IMR-90 (cell line): ENCODE data around the gene NT5C3B. TPM values are rescaled to one million over a fixed set of nuclear protein-coding genes. Genes with fewer than 3 reads are reported as not detected.

ENCODE experiments used
- ATAC-seq: fragments of 200-7000 bp; cut with Tn5 transposase; 2 replicates; pipeline ENCODE4 v1.9.1; 2020; ENCODE audit warnings: low read depth, mild to moderate bottlenecking, moderate library complexity
- BruUV-seq: library from RNA; stranded (reverse); fragments of 400-500 nt; replicated peaks from 2 replicates; lab custom pipeline; 2021; lab: Mats Ljungman, UMichigan
- CTCF ChIA-PET: fragments of 300-600 bp; formaldehyde crosslinking; extraction: SDS; loops from one replicate; lab custom pipeline; 2021; ENCODE audit warnings: antibody characterized with exemption; lab: Yijun Ruan, JAX
- POLR2A ChIA-PET: fragments of 300-600 bp; sonication (Branson Sonifier 250); formaldehyde crosslinking; loops from one replicate; lab custom pipeline; 2022; ENCODE audit warnings: antibody characterized with exemption; ENCODE audit not compliant: unreplicated experiment; lab: Charles Lee
- DNase-seq: peaks from one replicate; pipeline ENCODE4 v3.0.0; 2013
- H2AFZ ChIP-seq: replicated peaks from 2 replicates; pipeline ENCODE3; 2013; ENCODE audit warnings: low read length, mild to moderate bottlenecking; ENCODE audit not compliant: poor library complexity
- H2AK5ac ChIP-seq: 2 replicates; pipeline ENCODE4 v1.6.1; 2013; ENCODE audit warnings: low read depth, low read length, inconsistent platforms
- H2AK9ac ChIP-seq: replicated peaks from 2 replicates; pipeline ENCODE3; 2013; ENCODE audit warnings: mild to moderate bottlenecking, low read depth, low read length, moderate library complexity; ENCODE audit not compliant: poor library complexity
- H2BK120ac ChIP-seq: 2 replicates; pipeline ENCODE4 v1.6.1; 2013; ENCODE audit warnings: low read depth, low read length, inconsistent platforms
- H2BK15ac ChIP-seq: 3 replicates; pipeline ENCODE4 v1.6.1; 2013; ENCODE audit warnings: low read depth, low read length, inconsistent platforms
- H2BK20ac ChIP-seq: 2 replicates; pipeline ENCODE4 v1.6.1; 2013; ENCODE audit warnings: low read depth, mild to moderate bottlenecking, inconsistent platforms, low read length, moderate library complexity
- H2BK5ac ChIP-seq: 2 replicates; pipeline ENCODE4 v1.6.1; 2013; ENCODE audit warnings: mild to moderate bottlenecking, low read depth, low read length, inconsistent platforms; ENCODE audit not compliant: poor library complexity, severe bottlenecking
- H3K14ac ChIP-seq: replicated peaks from 2 replicates; pipeline ENCODE4 v1.6.1; 2013; ENCODE audit warnings: low read depth, low read length, inconsistent platforms
- H3K18ac ChIP-seq: 2 replicates; pipeline ENCODE4 v1.6.1; 2013; ENCODE audit warnings: low read depth, low read length, control low read depth
- H3K23ac ChIP-seq: 2 replicates; pipeline ENCODE4 v1.6.1; 2013; ENCODE audit warnings: low read depth, low read length, inconsistent platforms
- H3K27ac ChIP-seq: 2 replicates; pipeline ENCODE4 v1.5.1; 2013; ENCODE audit warnings: mild to moderate bottlenecking, control low read depth, low read length; ENCODE audit not compliant: insufficient read depth
- H3K27me3 ChIP-seq: 2 replicates; pipeline ENCODE4 v1.6.1; 2013; ENCODE audit warnings: low read length; ENCODE audit not compliant: control insufficient read depth, insufficient read depth
- H3K36me3 ChIP-seq: 2 replicates; pipeline ENCODE4 v1.6.1; 2013; ENCODE audit warnings: low read length, mixed read lengths; ENCODE audit not compliant: control insufficient read depth, insufficient read depth
- H3K4ac ChIP-seq: 2 replicates; pipeline ENCODE4 v1.6.1; 2013; ENCODE audit warnings: low read depth, low read length, inconsistent platforms
- H3K4me1 ChIP-seq: 2 replicates; pipeline ENCODE4 v1.6.1; 2013; ENCODE audit warnings: low read length, mixed read lengths; ENCODE audit not compliant: control insufficient read depth, insufficient read depth
- H3K4me2 ChIP-seq: 2 replicates; pipeline ENCODE4 v1.6.1; 2013; ENCODE audit warnings: low read depth, mild to moderate bottlenecking, control low read depth, low read length, moderate library complexity
- H3K4me3 ChIP-seq: 2 replicates; pipeline ENCODE4 v1.5.1; 2013; ENCODE audit warnings: low read depth, mild to moderate bottlenecking, control low read depth, low read length, moderate library complexity; ENCODE audit not compliant: insufficient read depth
- H3K56ac ChIP-seq: 2 replicates; pipeline ENCODE4 v1.6.1; 2013; ENCODE audit warnings: low read length, inconsistent platforms; ENCODE audit not compliant: insufficient read depth; ENCODE audit errors: extremely low read depth
- H3K79me1 ChIP-seq, 2 experiments: 2 replicates each; pipeline ENCODE4 v1.6.1; 2013; ENCODE audit warnings: low read length in 2 of 2, inconsistent platforms in 1 of 2, low read depth in 1 of 2
- H3K9ac ChIP-seq: 2 replicates; pipeline ENCODE4 v1.6.1; 2013; ENCODE audit warnings: low read depth, low read length, control low read depth
- H3K9me1 ChIP-seq: 2 replicates; pipeline ENCODE4 v1.6.1; 2013; ENCODE audit warnings: low read length, inconsistent platforms; ENCODE audit not compliant: insufficient read depth
- H3K9me3 ChIP-seq: 2 replicates; pipeline ENCODE4 v1.6.1; 2013; ENCODE audit warnings: low read length; ENCODE audit not compliant: control insufficient read depth, insufficient read depth
- H4K20me1 ChIP-seq: 2 replicates; pipeline ENCODE4 v1.6.1; 2013; ENCODE audit warnings: low read length, inconsistent platforms; ENCODE audit not compliant: insufficient read depth
- H4K5ac ChIP-seq: 2 replicates; pipeline ENCODE4 v1.6.1; 2013; ENCODE audit warnings: mild to moderate bottlenecking, low read depth, low read length, control low read depth
- H4K8ac ChIP-seq, 2 experiments: 2 replicates each; pipeline ENCODE4 v1.6.1; 2013; ENCODE audit warnings: low read depth in 2 of 2, low read length in 2 of 2, control low read depth in 1 of 2, inconsistent platforms in 1 of 2
- H4K91ac ChIP-seq: 2 replicates; pipeline ENCODE4 v1.6.1; 2013; ENCODE audit warnings: low read depth, low read length, inconsistent platforms; ENCODE audit not compliant: insufficient read depth
- FOS ChIP-seq: fragments of 150-350 bp; IDR thresholded peaks from 2 replicates; pipeline ENCODE4 v1.6.1; 2016; ENCODE audit warnings: low read depth, low read length
- MXI1 ChIP-seq: IDR thresholded peaks from 2 replicates; pipeline ENCODE4 v1.6.1; 2012; ENCODE audit warnings: low read depth, mild to moderate bottlenecking, low read length, moderate library complexity, borderline replicate concordance
- NFE2L2 ChIP-seq: fragments of 150-350 bp; IDR thresholded peaks from 2 replicates; pipeline ENCODE4 v1.6.1; 2016; ENCODE audit warnings: low read depth, mild to moderate bottlenecking, low read length
- WGBS, 2 experiments: methylation state at CpG; one replicate each; pipeline versions ENCODE4 v1.1.5 to v1.1.7; 2013; ENCODE audit warnings: missing lambda C conversion rate in 2 of 2; ENCODE audit not compliant: insufficient read length in 1 of 2; ENCODE audit errors: extremely low coverage in 2 of 2; 5-methylcytosine and 5-hydroxymethylcytosine counted together
- dilution Hi-C: fragments of 300-500 bp; cut with HindIII; formaldehyde crosslinking; loops from one replicate; pipeline ENCODE4 v1.14.3; 2018; ENCODE audit warnings: low sequenced_read_pairs; ENCODE audit not compliant: unreplicated experiment
- in situ Hi-C: fragments of 300-500 bp; cut with MboI; formaldehyde crosslinking; loops from 3 replicates; pipeline ENCODE4 v1.14.3; 2019; ENCODE audit warnings: low sequenced_read_pairs, inconsistent platforms, mixed read lengths
- intact Hi-C: fragments of 100-400 bp; cut with micrococcal nuclease; formaldehyde crosslinking; loops from 2 replicates; pipeline ENCODE4 v1.10.0; 2022
- polyA plus RNA-seq, 3 experiments: library from polyadenylated mRNA; depleted of rRNA; stranded (reverse); fragments of >200 nt; gene quantifications; 2 replicates each; pipeline ENCODE4 v1.2.3, GENCODE V29; 2012; ENCODE audit warnings: low replicate concordance in 1 of 3
- total RNA-seq: library from RNA; depleted of rRNA; stranded (reverse); fragments of >200 nt; gene quantifications from 2 replicates; pipeline ENCODE4 v1.2.3, GENCODE V29; 2012

NT5C3B gene
- total and polyA plus RNA-seq, 2 of the 4 experiments (the other 2 are of a cell fraction): 59.9 to 92.7 TPM

DNA sequence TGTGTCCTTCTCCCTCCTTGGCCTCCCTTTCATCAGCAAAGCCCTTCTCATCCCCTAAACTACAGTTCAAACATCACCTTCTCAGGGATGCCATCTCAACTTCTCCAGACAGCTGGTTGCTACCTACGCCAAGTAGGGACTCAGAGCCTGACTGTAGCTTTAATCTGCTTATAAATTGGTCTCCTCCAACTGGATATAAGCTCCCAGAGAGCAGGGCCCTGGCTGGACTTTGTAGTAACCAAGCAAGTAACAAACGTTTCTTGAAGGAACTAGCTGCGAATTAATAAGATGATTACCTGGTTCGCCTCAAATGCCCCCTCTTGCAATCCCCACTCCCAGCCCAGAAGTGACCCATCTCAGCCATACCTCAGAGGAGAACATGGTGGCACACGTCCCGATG is 46.7 kb upstream of the NT5C3B start:
- DNase-seq (no peak), ATAC-seq (no peak)
- H2BK120ac ChIP-seq: no peak overlapping the region
- ChIA-PET CTCF (no interaction called here), POLR2A (no interaction called here)
- H2BK5ac ChIP-seq: no peak overlapping the region
- H2BK15ac ChIP-seq: no peak overlapping the region
- no peak overlapping the region for H3K4me3 ChIP-seq
- no peak overlapping the region for H4K5ac ChIP-seq
- H3K4me2 ChIP-seq: no peak overlapping the region
- no peak overlapping the region for H2AFZ ChIP-seq
- H3K27me3 ChIP-seq: no peaks in the 10 kb centered on the region
- H2BK20ac ChIP-seq: no peak overlapping the region
- peaks cover 32 to 67% of the 10 kb centered on the region in 2 experiments for H3K79me1 ChIP-seq
- H4K8ac ChIP-seq: no peak overlapping the region
- no peak overlapping the region for H3K4ac ChIP-seq
- H3K4me1 ChIP-seq: no peaks in the 10 kb centered on the region
- H3K27ac ChIP-seq: no peak overlapping the region
- H3K23ac ChIP-seq: no peak overlapping the region
- no peaks in the 10 kb centered on the region; the same call in none of the 2 replicates for H4K20me1 ChIP-seq
- in situ Hi-C loops (no loop called here), intact Hi-C loops (no loop called here), dilution Hi-C loops (no loop called here)
- no peak overlapping the region for H3K9ac ChIP-seq
- no peak overlapping the region for H2AK5ac ChIP-seq
- peaks cover 78% of the 10 kb centered on the region for H3K36me3 ChIP-seq
- WGBS, 2 experiments: 100% methylated on average over 3 of the region's 6 CpGs; no CpG with 5 or more reads in 1 of the 2 experiments
- no peak for TF ChIP-seq NFE2L2
- TF ChIP-seq FOS: no peak
- no peak for TF ChIP-seq MXI1
- no peak overlapping the region for H2AK9ac ChIP-seq
- no peaks in the 10 kb centered on the region for H3K9me3 ChIP-seq
- no TSS peak for BruUV-seq
- no peaks in the 10 kb centered on the region for H3K9me1 ChIP-seq
- H3K18ac ChIP-seq: no peak overlapping the region
- no peak overlapping the region for H4K91ac ChIP-seq
- H3K14ac ChIP-seq: no peak overlapping the region
- no peak overlapping the region for H3K56ac ChIP-seq
